Gastroesophageal sphincter (tissue), 4 donors: Measurements from ENCODE around the gene CARS1. TPM values are rescaled to one million over a fixed set of nuclear protein-coding genes. Genes with fewer than 3 reads are reported as not detected.
A peak's percentile ranks its signal among the peaks of the same experiment; 100 is the strongest.

Experiments
- ATAC-seq: fragments of 150-250 bp; one replicate; pipeline ENCODE4 v1.9.1; 2016; ENCODE audit warnings: mild to moderate bottlenecking, moderate library complexity
- H3K27ac ChIP-seq, 4 donors: fragments of 200-600 bp; sonication (generic) in 3 of 4; 1 replicate in 3 of 4; 2 replicates in 1 of 4; pipeline ENCODE4 v1.5.1; 2016 to 2019
- H3K27me3 ChIP-seq: fragments of 200-600 bp; sonication (generic); one replicate; pipeline ENCODE4 v1.5.1; 2019
- H3K36me3 ChIP-seq, 2 donors: fragments of 200-600 bp; sonication (generic); one replicate each; pipeline ENCODE4 v1.5.1; 2019; ENCODE audit warnings: control low read depth in 1 of 2
- H3K4me1 ChIP-seq, 3 donors: fragments of 200-600 bp; sonication (generic); 1 replicate in 2 of 3; 2 replicates in 1 of 3; pipeline ENCODE4 v1.5.1; 2016 to 2019; ENCODE audit warnings: control low read depth in 2 of 3
- H3K4me3 ChIP-seq, 2 donors: fragments of 200-600 bp; sonication (generic); one replicate each; pipeline ENCODE4 v1.5.1; 2019; ENCODE audit warnings: mild to moderate bottlenecking in 1 of 2, moderate library complexity in 1 of 2
- H3K9me3 ChIP-seq, 3 donors: fragments of 200-600 bp; sonication (generic); one replicate each; pipeline ENCODE4 v1.5.1; 2017 to 2019; ENCODE audit warnings: control low read depth in 2 of 3
- CTCF ChIP-seq, 4 experiments: fragments of 200-600 bp in 2 of 4; fragments of 450-650 bp in 2 of 4; sonication (generic) in 1 of 4; IDR thresholded peaks; one replicate each; pipeline ENCODE4 v1.5.1; 2017 to 2019; ENCODE audit warnings: antibody characterized with exemption in 4 of 4, mild to moderate bottlenecking in 2 of 4, moderate library complexity in 2 of 4
- EP300 ChIP-seq: sonication (generic); formaldehyde crosslinking; IDR thresholded peaks from one replicate; pipeline ENCODE4 v1.6.1; 2017; ENCODE audit warnings: antibody characterized with exemption, mild to moderate bottlenecking
- POLR2A ChIP-seq, 2 donors: fragments of 450-650 bp; IDR thresholded peaks; one replicate each; pipeline ENCODE4 v1.6.1; 2017; ENCODE audit warnings: antibody characterized with exemption in 2 of 2, mild to moderate bottlenecking in 2 of 2, moderate library complexity in 1 of 2
- POLR2AphosphoS5 ChIP-seq: sonication (generic); formaldehyde crosslinking; IDR thresholded peaks from one replicate; pipeline ENCODE4 v1.6.1; 2017; ENCODE audit warnings: antibody characterized with exemption
- WGBS, 2 donors: methylation state at CpG; one replicate each; pipeline ENCODE4 v1.1.5; 2018; ENCODE audit warnings: low coverage in 1 of 2; 5-methylcytosine and 5-hydroxymethylcytosine counted together
- total RNA-seq, 4 donors: library from RNA; depleted of rRNA; stranded (reverse); fragments of >200 nt; gene quantifications; one replicate each; pipeline ENCODE4 v1.1.0, GENCODE V29; 2016

Gene CARS1
- total RNA-seq, 4 donors from 2014 or later: 29.1 to 41.5 (median 31.2) TPM

DNA sequence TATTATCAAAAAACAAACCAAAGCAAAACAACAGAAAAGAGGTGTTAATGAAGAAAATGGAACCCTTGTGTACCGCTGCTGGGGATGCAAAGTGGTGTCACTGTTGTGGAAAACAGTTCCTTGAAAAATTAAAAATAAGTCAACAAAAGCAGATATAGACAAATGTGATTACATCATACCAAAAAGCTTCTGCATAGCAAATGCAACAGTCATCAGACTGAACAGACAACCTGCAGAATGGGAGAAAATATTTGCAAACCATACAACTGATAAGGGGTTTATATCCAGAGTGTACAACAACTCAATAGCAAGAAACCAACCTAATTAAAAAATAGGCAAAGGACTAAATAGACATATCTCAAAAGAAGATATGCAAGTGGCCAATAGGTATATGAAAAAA, 22.9 kb upstream of the CARS1 start:
- Histone ChIP-seq H3K27me3 (peaks cover 44% of the 10 kb centered on the region), H3K9me3 (no peaks in the 10 kb centered on the region), H3K4me3 (no peak overlapping the region), H3K27ac (no peak overlapping the region), H3K4me1 (no peaks in the 10 kb centered on the region), H3K36me3 (no peaks in the 10 kb centered on the region)
- ATAC-seq: no peak
- TF ChIP-seq POLR2A (IDR thresholded peaks at IDR 0.05): no peak
- no peak for TF ChIP-seq EP300
- TF ChIP-seq POLR2AphosphoS5: no peak
- no peak for TF ChIP-seq CTCF (IDR thresholded peaks at IDR 0.05)
- 90 to 100% methylated on average over 1 of the region's 1 CpG for WGBS, 2 donors

DNA sequence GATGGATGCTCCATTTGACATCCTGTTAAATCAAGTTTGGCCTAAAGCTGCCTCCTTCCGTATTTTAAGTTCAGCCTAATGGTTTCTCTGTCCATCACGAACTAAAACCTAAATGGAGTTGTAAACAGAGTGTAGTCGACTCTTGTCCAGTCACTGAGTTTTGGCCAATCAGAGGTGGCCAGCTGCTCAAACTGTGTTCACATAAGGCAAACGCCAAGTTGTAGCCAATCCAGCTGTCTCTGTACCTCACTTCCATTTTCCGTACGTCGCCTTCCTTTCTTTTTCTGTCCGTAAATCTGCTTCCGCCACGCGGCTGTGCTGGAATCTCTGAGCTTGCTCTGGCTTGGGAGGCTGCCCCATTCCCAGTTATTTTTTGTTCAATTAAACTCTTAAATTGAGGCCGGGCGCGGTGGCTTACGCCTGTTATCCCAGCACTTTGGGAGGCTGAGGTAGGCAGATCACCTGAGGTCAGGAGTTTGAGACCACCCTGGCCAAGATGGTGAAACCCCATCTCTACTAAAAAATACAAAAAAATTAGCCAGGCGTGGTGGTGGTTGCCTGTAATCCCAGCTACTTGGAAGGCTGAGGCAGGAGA, 20.7 kb upstream of the CARS1 start:
- no peak for ATAC-seq
- Histone ChIP-seq H3K4me3 (no peak overlapping the region), H3K27me3 (peaks cover 42% of the 10 kb centered on the region), H3K36me3 (no peaks in the 10 kb centered on the region), H3K9me3 (no peaks in the 10 kb centered on the region), H3K27ac (no peak overlapping the region), H3K4me1 (no peaks in the 10 kb centered on the region)
- WGBS, 2 donors: 77 to 79% methylated on average over 12 to 14 of the region's 16 CpGs
- TF ChIP-seq EP300: no peak
- TF ChIP-seq CTCF (IDR thresholded peaks at IDR 0.05): no peak

GRCh38 chr11:3077189-3077836, 20.1 kb upstream of the CARS1 start:
- Histone ChIP-seq H3K9me3 (no peaks in the 10 kb centered on the region), H3K36me3 (no peaks in the 10 kb centered on the region), H3K27me3 (peaks cover 42% of the 10 kb centered on the region), H3K4me1 (no peaks in the 10 kb centered on the region), H3K27ac (no peak overlapping the region), H3K4me3 (no peak overlapping the region)
- TF ChIP-seq CTCF (IDR thresholded peaks at IDR 0.05): no peak
- TF ChIP-seq EP300: no peak
- no peak for TF ChIP-seq POLR2AphosphoS5
- no peak for TF ChIP-seq POLR2A (IDR thresholded peaks at IDR 0.05)
- 77 to 100% methylated on average over 4 to 5 of the region's 11 CpGs for WGBS, 2 donors
- no peak for ATAC-seq

GRCh38 chr11:3074912-3075589, 17.8 kb upstream of the CARS1 start:
- Histone ChIP-seq H3K36me3 (no peaks in the 10 kb centered on the region), H3K4me3 (no peak overlapping the region), H3K27ac (no peak overlapping the region), H3K27me3 (peaks cover 29% of the 10 kb centered on the region), H3K4me1 (no peaks in the 10 kb centered on the region), H3K9me3 (no peaks in the 10 kb centered on the region)
- ATAC-seq: no peak
- TF ChIP-seq EP300: no peak
- no peak for TF ChIP-seq POLR2AphosphoS5
- TF ChIP-seq CTCF (IDR thresholded peaks at IDR 0.05): no peak
- TF ChIP-seq POLR2A (IDR thresholded peaks at IDR 0.05): no peak
- 50 to 80% methylated on average over 1 to 6 of the region's 8 CpGs for WGBS, 2 donors

- no peaks in the 10 kb centered on the region for H3K4me1 ChIP-seq
- WGBS, 2 donors: 53 to 56% methylated on average over 2 to 3 of the region's 3 CpGs
- H3K4me3 ChIP-seq: no peak overlapping the region
- ATAC-seq: peak; percentile 67
- peaks cover 18% of the 10 kb centered on the region for H3K27me3 ChIP-seq
- peak overlapping the region in 3 of 4 donors; percentile 17 to 46 (median 41) for H3K27ac ChIP-seq
- no peaks in the 10 kb centered on the region for H3K9me3 ChIP-seq
- H3K36me3 ChIP-seq: no peaks in the 10 kb centered on the region
- TF ChIP-seq POLR2A (IDR thresholded peaks at IDR 0.05): no peak
- peak; percentile 24 for TF ChIP-seq POLR2AphosphoS5
- TF ChIP-seq EP300: no peak
- TF ChIP-seq CTCF (IDR thresholded peaks at IDR 0.05): no peak
Measured at GRCh38 chr11:3073029-3073435, 15.8 kb upstream of the CARS1 start.
